ENCODE measurements around the gene ITGAV. TPM values are rescaled to one million over a fixed set of nuclear protein-coding genes. Genes with fewer than 3 reads are reported as not detected.

ITGAV gene
- total and polyA plus RNA-seq, 2 of the 4 experiments (the other 2 are of a cell fraction) = 45.8 to 181 TPM

DNA sequence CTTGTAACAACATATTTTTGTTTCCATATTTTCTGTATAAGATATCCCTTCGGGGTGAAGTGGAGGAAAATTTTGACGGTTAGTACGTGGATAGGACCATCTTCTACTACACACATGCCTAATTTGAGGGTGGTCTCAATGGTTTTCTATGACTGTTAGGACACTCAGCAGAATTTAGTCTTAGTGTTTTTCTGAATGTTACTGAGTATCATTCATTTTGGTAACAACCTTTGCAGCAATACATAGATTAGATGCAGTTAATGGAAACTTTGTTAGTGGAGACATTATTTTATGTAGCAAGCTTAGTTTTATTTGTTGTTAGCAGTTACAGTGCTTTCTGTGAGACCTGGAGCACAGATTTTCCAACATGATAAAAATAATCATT, 1.6 kb downstream of the ITGAV start:
- Histone ChIP-seq H3K9ac (ENCODE audit: low read depth, low read length) (peak overlapping the region; percentile 78; the same call in 1 of the 2 replicates), H3K36me3 (ENCODE audit: control insufficient read depth, insufficient read depth, low read length) (no peaks in the 10 kb centered on the region), H3K4ac (ENCODE audit: low read depth, low read length) (no peak overlapping the region; the same call in 1 of the 2 replicates), H2AK5ac (ENCODE audit: low read depth, low read length) (no peak overlapping the region), H3K4me3 (ENCODE audit: insufficient read depth, low read depth, low read length) (peak overlapping the region; percentile 83), H2BK15ac (ENCODE audit: low read depth, low read length) (no peak overlapping the region), H3K14ac (replicated peaks; ENCODE audit: low read depth, low read length) (no peak overlapping the region), H3K56ac (ENCODE audit: extremely low read depth, insufficient read depth, low read length) (no peak overlapping the region), H3K18ac (ENCODE audit: low read depth, low read length) (peak overlapping the region; percentile 44; the same call in 1 of the 2 replicates), H2BK5ac (ENCODE audit: low read depth, low read length, poor library complexity, severe bottlenecking) (peak overlapping the region; percentile 83), H3K27ac (ENCODE audit: insufficient read depth, low read length) (no peak overlapping the region), H3K23ac (ENCODE audit: low read depth, low read length) (peak overlapping the region; percentile 90; the same call in 1 of the 2 replicates), H4K20me1 (ENCODE audit: insufficient read depth, low read length) (no peaks in the 10 kb centered on the region; the same call in 1 of the 2 replicates), H3K4me1 (ENCODE audit: control insufficient read depth, insufficient read depth, low read length) (peaks cover 8% of the 10 kb centered on the region), H4K91ac (ENCODE audit: insufficient read depth, low read depth, low read length) (no peak overlapping the region), H4K5ac (ENCODE audit: low read depth, low read length) (no peak overlapping the region), H3K9me1 (ENCODE audit: insufficient read depth, low read length) (0 out of 2 replicates have a peak, but pooled peaks cover 5% of the 10 kb centered on the region), H3K9me3 (ENCODE audit: control insufficient read depth, insufficient read depth, low read length) (no peaks in the 10 kb centered on the region), H2AK9ac (replicated peaks; ENCODE audit: low read depth, low read length, poor library complexity) (no peak overlapping the region), H2BK120ac (ENCODE audit: low read depth, low read length) (no peak overlapping the region), H2BK20ac (ENCODE audit: low read depth, low read length) (no peak overlapping the region), H3K79me1 (ENCODE audit: low read depth in 1 of 2, low read length in 2 of 2) (peaks cover 9 to 50% of the 10 kb centered on the region in 2 experiments; a peak in 2 of 4 replicates), H3K4me2 (ENCODE audit: low read depth, low read length) (peak overlapping the region; percentile 100), H4K8ac (ENCODE audit: low read depth in 2 of 2, low read length in 2 of 2) (no peak overlapping the region), H3K27me3 (ENCODE audit: control insufficient read depth, insufficient read depth, low read length) (no peaks in the 10 kb centered on the region), H2AFZ (replicated peaks; ENCODE audit: low read length, poor library complexity) (no peak overlapping the region)
- dilution Hi-C loops (cut with HindIII; ENCODE audit: low sequenced_read_pairs, unreplicated experiment) (no loop called here), in situ Hi-C loops (cut with MboI; ENCODE audit: low sequenced_read_pairs) (no loop called here), intact Hi-C loops (cut with micrococcal nuclease) (loop anchor here (2.0 kb wide), 1 partner anchor 87 kb away; no protein-coding TSS in a partner anchor)
- BruUV-seq (replicated peaks) = no TSS peak
- POLR2A ChIA-PET (ENCODE audit: unreplicated experiment) = no interaction called here
- CTCF ChIA-PET = no interaction called here
- WGBS, 2 experiments (ENCODE audit: extremely low coverage in 2 of 2, insufficient read length in 1 of 2) = no CpG with 5 or more reads among the region's 3 CpGs
- DNase-seq (no peak), ATAC-seq (ENCODE audit: low read depth) (no peak)
- no peak for TF ChIP-seq POLR2A (IDR thresholded peaks at IDR 0.05; ENCODE audit: low read depth, low read length)
- no peak for TF ChIP-seq BHLHE40 (IDR thresholded peaks at IDR 0.05; ENCODE audit: low read depth, low read length)
- no peak for TF ChIP-seq CHD1 (IDR thresholded peaks at IDR 0.05; ENCODE audit: low read depth, low read length)
- no peak for TF ChIP-seq MAZ (IDR thresholded peaks at IDR 0.05; ENCODE audit: borderline replicate concordance, low read depth, low read length)
- no peak for TF ChIP-seq RCOR1 (IDR thresholded peaks at IDR 0.05; ENCODE audit: insufficient replicate concordance, low read length)
- TF ChIP-seq, protein P1, sequence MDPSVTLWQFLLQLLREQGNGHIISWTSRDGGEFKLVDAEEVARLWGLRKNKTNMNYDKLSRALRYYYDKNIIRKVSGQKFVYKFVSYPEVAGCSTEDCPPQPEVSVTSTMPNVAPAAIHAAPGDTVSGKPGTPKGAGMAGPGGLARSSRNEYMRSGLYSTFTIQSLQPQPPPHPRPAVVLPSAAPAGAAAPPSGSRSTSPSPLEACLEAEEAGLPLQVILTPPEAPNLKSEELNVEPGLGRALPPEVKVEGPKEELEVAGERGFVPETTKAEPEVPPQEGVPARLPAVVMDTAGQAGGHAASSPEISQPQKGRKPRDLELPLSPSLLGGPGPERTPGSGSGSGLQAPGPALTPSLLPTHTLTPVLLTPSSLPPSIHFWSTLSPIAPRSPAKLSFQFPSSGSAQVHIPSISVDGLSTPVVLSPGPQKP (IDR thresholded peaks at IDR 0.05; ENCODE audit: borderline replicate concordance, low read depth, low read length) = no peak
- TF ChIP-seq RFX5 (IDR thresholded peaks at IDR 0.05; ENCODE audit: low read depth, low read length) = no peak
- TF ChIP-seq MXI1 (IDR thresholded peaks at IDR 0.05; ENCODE audit: borderline replicate concordance, low read depth, low read length) = no peak
- TF ChIP-seq CEBPB (IDR thresholded peaks at IDR 0.05; ENCODE audit: low read depth, low read length) = no peak
- TF ChIP-seq, protein P2, sequence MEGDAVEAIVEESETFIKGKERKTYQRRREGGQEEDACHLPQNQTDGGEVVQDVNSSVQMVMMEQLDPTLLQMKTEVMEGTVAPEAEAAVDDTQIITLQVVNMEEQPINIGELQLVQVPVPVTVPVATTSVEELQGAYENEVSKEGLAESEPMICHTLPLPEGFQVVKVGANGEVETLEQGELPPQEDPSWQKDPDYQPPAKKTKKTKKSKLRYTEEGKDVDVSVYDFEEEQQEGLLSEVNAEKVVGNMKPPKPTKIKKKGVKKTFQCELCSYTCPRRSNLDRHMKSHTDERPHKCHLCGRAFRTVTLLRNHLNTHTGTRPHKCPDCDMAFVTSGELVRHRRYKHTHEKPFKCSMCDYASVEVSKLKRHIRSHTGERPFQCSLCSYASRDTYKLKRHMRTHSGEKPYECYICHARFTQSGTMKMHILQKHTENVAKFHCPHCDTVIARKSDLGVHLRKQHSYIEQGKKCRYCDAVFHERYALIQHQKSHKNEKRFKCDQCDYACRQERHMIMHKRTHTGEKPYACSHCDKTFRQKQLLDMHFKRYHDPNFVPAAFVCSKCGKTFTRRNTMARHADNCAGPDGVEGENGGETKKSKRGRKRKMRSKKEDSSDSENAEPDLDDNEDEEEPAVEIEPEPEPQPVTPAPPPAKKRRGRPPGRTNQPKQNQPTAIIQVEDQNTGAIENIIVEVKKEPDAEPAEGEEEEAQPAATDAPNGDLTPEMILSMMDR (conservative IDR thresholded peaks at IDR 0.05; ENCODE audit: low read depth, low read length) = no peak
- no peak for TF ChIP-seq SMC3 (IDR thresholded peaks at IDR 0.05; ENCODE audit: low read depth, low read length)
- TF ChIP-seq NFE2L2 (IDR thresholded peaks at IDR 0.05; ENCODE audit: low read depth, low read length) = no peak
- TF ChIP-seq FOS (IDR thresholded peaks at IDR 0.05; ENCODE audit: low read depth, low read length) = no peak
